K562 treated with DMSO at 1 percent for 24 hours (cell line): Measurements from ENCODE around the gene ZNF225. TPM values are rescaled to one million over a fixed set of nuclear protein-coding genes. Genes with fewer than 3 reads are reported as not detected.

Experiments
- total RNA-seq: library from RNA; unstranded; fragments of 300-600 nt; gene quantifications from 2 replicates; pipeline ENCODE4 v1.2.3, GENCODE V29; 2022; ENCODE audit warnings: low read depth; ENCODE audit not compliant: insufficient read depth

Gene ZNF225
- total RNA-seq = 1.1 and 2.1 TPM in 2 replicates

DNA sequence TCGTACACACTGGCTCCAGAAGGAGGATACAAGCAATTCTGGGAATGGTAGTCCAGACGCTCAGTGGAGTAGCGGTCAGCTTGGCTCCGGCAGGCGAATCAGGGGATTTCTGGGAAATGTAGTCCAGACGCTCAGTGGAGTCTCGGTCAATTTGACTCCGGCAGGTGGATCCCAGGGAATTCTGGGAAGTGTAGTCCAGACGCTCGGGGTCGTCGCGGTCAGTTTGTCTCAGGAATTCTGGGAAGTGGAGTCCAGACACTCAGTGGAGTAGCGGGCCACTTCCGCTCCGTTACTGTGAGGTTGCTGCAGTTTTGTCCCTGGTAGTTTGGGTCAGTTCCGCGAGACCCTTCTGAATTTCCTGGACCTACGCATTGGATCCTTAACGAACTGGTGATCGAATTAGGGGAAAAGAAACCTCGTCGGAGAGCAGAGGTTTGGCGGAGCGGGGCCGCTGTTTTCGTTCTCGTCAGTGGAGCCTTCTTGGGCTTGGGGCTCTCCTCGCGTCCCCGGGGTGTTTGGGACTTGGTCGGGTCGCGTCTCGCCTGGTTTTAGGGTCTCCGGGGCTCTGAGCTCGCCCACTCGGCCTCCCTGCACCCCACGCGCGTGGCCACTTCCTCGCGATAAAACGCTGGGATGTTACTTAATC is at the start of gene ZNF225:
TSS of gene ZNF225 (plus strand) at position 262 of the 646 bp plus-strand sequence. CDS start 2,429 bp downstream, outside the sequence.

DNA sequence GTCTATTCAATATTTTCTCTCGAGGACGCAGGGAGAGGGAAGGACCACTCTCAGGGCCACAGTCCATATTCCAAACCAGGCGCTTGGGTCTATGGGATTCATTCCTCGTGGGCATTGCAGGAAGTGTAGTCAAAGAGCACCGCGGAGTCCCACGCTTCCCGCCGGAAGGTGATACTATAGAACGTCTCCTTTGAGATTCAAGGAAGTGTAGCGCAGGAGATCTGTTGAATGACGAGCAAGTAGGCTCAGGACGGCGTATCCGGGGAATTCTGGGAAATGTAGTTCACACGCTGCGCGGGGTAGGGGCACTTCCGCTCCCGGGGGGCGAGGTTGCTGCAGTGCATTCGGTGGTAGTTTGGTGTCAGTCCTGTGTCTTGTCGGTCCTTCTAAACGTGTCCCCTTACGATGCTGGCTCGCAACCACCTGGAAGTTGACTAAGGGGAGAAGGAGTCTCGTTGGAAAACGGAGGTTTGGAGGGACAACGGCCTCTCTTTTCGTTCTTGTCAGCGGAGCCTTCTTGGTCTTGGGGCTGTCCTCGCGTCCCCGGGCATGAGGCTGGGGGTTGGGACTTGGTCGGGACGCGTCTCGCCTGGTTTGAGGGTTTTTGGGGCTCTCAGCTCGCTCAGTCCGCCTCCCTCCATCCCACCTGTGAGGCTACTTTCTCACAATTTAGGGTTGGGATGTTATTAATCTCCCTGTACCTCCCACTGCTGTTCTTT is 41.2 kb upstream of the ZNF225 start, which contains the start of gene ZNF284:
TSS of gene ZNF284 (plus strand) at position 336 of the 719 bp plus-strand sequence. CDS start 4,231 bp downstream, outside the sequence.

DNA sequence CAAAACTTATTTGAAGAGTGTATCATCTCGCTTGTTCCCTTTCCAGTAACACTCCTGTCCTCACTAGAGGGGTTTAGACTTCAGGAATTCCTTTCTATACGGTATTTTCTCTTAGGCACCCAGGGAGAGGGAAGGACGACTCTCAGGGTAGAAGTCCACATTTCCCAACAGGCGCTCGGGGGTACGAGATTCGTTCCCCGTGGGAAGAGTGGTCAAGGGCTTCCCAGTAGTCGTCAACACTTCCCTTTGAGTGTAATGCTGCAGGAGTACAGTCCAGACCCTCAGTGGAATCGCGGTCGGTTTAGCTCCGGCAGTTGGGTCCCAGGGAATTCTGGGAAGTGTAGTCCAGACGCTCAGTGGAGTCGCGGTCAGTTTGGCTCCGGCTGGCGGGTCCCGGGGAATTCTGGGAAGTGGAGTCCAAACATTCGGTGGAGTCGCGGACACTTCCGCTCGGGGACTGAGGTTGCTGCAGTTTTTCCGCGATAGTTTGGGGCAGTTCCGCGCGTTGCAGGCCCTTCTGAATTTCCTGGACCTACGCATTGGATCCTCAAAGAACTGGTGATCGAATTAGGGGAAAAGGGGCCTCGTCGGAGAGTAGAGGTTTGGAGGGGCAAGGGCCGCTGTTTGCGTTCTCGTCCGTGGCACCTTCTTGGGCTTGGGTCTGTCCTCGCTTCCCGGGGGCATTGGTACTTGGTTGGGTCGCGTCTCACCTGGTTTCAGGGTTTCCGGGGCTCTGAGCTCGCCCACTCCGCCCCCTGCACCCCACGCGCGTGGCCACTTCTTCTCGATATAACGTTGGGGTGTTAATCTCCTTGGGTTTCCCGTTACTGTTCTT is 19.1 kb upstream of the ZNF225 start, which contains the start of gene ZNF224:
TSS of gene ZNF224 (plus strand) at position 431 of the 835 bp plus-strand sequence. CDS start 3,513 bp downstream, outside the sequence.

DNA sequence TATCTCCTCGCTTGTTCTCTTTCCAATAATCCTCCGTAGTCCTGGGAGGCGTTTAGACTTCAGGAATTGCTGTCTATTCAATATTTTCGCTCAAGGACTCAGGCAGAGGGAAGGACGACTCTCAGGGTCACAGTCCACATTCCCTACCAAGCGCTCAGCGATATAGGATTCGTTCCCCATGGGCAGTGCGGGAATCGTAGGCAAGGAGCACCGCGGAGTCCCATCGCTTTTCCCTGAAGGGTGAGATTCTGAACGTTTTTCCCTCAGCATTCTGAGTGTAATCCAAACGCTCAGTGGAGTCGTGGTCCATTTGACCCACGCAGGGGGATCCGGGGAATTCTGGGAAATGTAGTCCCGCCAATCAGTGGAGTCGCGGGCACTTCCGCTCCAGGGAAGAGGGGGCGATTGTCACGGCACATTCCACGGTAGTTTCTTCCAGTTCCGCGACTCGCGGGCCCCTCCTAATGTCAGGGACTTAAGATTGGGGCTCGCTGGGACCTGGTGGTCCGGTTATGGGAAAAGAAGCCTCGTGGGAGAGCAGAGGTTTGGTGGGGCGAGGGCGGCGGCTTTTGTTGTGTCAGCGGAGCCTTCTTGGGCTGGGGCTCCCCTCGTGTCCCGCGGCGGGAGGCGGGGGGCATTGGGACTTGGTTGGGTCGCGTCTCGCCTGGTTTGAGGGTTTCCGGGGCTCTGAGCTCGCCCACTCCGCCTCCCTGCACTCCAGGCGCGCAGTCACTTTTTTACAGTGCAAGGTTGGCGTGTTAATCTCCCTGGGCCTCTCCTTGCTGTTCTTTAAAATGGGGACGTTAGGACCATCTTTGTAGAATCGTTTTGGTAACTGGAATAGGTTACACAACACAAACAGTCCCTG is 28.2 kb downstream of the ZNF225 start, which contains the start of gene ZNF234:
TSS of gene ZNF234 (plus strand) at position 364 of the 868 bp plus-strand sequence. CDS start 3,079 bp downstream, outside the sequence.

DNA sequence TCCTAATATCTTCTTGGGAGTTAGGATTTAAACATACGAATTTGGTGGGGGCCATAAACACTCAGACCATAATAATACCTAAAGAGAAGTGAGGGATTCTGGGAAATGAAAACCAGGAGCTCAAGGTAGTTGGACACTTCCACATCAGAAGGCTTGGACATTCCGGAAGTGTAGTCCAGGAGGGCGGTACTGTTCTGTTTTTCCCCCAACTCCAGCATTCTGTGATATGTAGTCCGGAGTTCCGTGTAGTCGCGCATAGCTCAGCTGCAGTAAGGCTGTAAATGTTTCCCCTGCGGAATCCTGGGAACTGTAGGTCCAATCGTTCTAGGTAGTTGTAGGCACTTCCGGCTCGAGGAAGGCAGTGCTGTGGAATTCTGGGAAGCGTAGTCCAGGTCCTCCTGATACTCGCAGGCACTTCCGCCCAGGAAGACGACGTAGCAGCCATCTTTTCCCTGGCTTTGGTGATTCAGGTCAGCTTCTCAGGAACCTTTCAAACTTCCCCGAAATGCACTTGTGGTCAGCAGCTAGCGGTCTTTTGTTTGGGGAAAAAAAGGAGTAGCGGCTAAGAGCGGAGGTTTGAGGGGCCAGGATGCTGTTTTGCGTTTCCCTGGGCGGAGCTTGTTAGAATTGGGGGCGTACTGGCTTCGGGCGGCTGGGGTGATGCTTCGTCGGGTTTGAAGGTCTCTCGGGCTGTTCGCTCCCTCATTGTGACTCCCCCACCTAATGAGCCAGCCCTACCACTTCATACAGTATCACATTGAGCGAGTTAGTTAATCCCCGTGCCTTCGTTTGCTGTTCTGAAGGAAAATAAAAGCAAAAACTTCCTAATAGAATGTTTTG is 51.7 kb downstream of the ZNF225 start, which contains the start of gene ZNF226:
TSS of gene ZNF226 (plus strand) at position 428 of the 840 bp plus-strand sequence. CDS start 4,981 bp downstream, outside the sequence.

Other genes starting within 250 kb of the ZNF225 start
- 0.95 and 3.1 TPM in 2 replicates for gene ZNF404, start 229.4 kb upstream of the ZNF225 start, total RNA-seq
- 3.9 and 6.3 TPM in 2 replicates for gene ZNF45, start 178.1 kb upstream of the ZNF225 start, total RNA-seq
- gene ZNF221, start 162.2 kb upstream of the ZNF225 start, total RNA-seq = 0.38 and 0.61 TPM in 2 replicates
- gene ZNF155, start 129.2 kb upstream of the ZNF225 start, total RNA-seq = 0.46 TPM in 1 of 2 replicates, not detected in the other
- gene ZNF230, start 110.4 kb upstream of the ZNF225 start, total RNA-seq = 0.96 and 1.4 TPM in 2 replicates
- gene ZNF222, start 88.0 kb upstream of the ZNF225 start, total RNA-seq = 2.1 and 3.5 TPM in 2 replicates
- 1.5 and 1.6 TPM in 2 replicates for gene ZNF223, start 61.4 kb upstream of the ZNF225 start, total RNA-seq
- 0.27 TPM in 1 of 2 replicates, not detected in the other for gene ZNF284, start 41.2 kb upstream of the ZNF225 start, total RNA-seq
- 4.0 and 8.9 TPM in 2 replicates for gene ZNF224, start 19.0 kb upstream of the ZNF225 start, total RNA-seq
- 0.76 and 1.4 TPM in 2 replicates for gene ZNF234, start 28.2 kb downstream of the ZNF225 start, total RNA-seq
- gene ZNF226, start 51.7 kb downstream of the ZNF225 start, total RNA-seq = 8.8 and 10.9 TPM in 2 replicates
- gene ZNF227, start 99.1 kb downstream of the ZNF225 start, total RNA-seq = 7.1 and 10.7 TPM in 2 replicates
- gene ZNF233, start 146.5 kb downstream of the ZNF225 start, total RNA-seq = 0.71 and 1.4 TPM in 2 replicates
- gene ZNF235, start 191.6 kb downstream of the ZNF225 start, total RNA-seq = 0.91 and 1.1 TPM in 2 replicates
- 0.37 and 0.43 TPM in 2 replicates for gene ZNF112, start 243.3 kb downstream of the ZNF225 start, total RNA-seq